Measurements from ENCODE around the gene OR10H5.

The OR10H5 gene

GRCh38 chr19:15846923-15847322 is 59.5 kb downstream of the OR10H5 start:
- no peak for DNase-seq (ENCODE audit: extremely low spot score)
- TF ChIP-seq FOXK2 (IDR thresholded peaks at IDR 0.05): no peak
- TF ChIP-seq LEF1 (IDR thresholded peaks at IDR 0.05; ENCODE audit: borderline replicate concordance): no peak
- TF ChIP-seq L3MBTL2 (conservative IDR thresholded peaks at IDR 0.05): no peak
- no peak for TF ChIP-seq NFRKB (IDR thresholded peaks at IDR 0.05)
- no peak for TF ChIP-seq ELF4 (IDR thresholded peaks at IDR 0.05)
- no peak for TF ChIP-seq ZNF384 (IDR thresholded peaks at IDR 0.05)
- TF ChIP-seq, protein P1, sequence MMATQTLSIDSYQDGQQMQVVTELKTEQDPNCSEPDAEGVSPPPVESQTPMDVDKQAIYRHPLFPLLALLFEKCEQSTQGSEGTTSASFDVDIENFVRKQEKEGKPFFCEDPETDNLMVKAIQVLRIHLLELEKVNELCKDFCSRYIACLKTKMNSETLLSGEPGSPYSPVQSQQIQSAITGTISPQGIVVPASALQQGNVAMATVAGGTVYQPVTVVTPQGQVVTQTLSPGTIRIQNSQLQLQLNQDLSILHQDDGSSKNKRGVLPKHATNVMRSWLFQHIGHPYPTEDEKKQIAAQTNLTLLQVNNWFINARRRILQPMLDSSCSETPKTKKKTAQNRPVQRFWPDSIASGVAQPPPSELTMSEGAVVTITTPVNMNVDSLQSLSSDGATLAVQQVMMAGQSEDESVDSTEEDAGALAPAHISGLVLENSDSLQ (IDR thresholded peaks at IDR 0.05): no peak
- no peak for TF ChIP-seq CTBP1 (IDR thresholded peaks at IDR 0.05; ENCODE audit: borderline replicate concordance)
- TF ChIP-seq TARDBP (IDR thresholded peaks at IDR 0.05): no peak
- no peak for TF ChIP-seq FOXM1 (IDR thresholded peaks at IDR 0.05; ENCODE audit: borderline replicate concordance)
- TF ChIP-seq FOXA1 (IDR thresholded peaks at IDR 0.05): no peak
- TF ChIP-seq BHLHE40 (IDR thresholded peaks at IDR 0.05; ENCODE audit: borderline replicate concordance): no peak
- no peak for TF ChIP-seq SP1 (IDR thresholded peaks at IDR 0.05)
- TF ChIP-seq HDGF (IDR thresholded peaks at IDR 0.05; ENCODE audit: borderline replicate concordance): no peak
- TF ChIP-seq ARNT (IDR thresholded peaks at IDR 0.05): no peak
- no peak for TF ChIP-seq SUZ12 (IDR thresholded peaks at IDR 0.05)
- ChIA-PET CTCF (no interaction called here), POLR2A (no interaction called here)

DNA sequence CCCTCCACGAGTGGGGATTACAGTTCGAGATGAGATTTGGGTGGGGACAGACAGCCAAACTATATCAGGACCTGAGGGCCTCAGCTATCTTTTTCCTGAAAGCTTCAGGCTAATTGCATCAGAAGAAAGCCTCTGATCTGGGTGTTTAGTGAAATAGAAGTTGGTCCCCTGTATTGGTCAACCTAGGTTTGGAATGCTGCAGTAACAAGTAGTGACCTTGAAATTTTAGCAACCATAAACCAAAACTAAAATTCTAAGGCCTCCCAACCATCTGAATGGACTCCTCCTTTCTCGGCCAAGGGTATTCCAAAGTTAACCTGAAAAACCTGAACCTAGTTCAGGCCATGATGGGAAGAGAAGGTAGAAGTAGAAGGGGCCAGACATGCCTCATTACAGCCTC is 62.9 kb downstream of the OR10H5 start:
- ChIA-PET POLR2A (no interaction called here), CTCF (no interaction called here)
- no peak for TF ChIP-seq ELF4 (IDR thresholded peaks at IDR 0.05)
- TF ChIP-seq LEF1 (IDR thresholded peaks at IDR 0.05; ENCODE audit: borderline replicate concordance): no peak
- TF ChIP-seq FOXM1 (IDR thresholded peaks at IDR 0.05; ENCODE audit: borderline replicate concordance): no peak
- TF ChIP-seq FOXA1 (IDR thresholded peaks at IDR 0.05): no peak
- TF ChIP-seq ARNT (IDR thresholded peaks at IDR 0.05): no peak
- TF ChIP-seq SUZ12 (IDR thresholded peaks at IDR 0.05): no peak
- no peak for TF ChIP-seq HDGF (IDR thresholded peaks at IDR 0.05; ENCODE audit: borderline replicate concordance)
- TF ChIP-seq BHLHE40 (IDR thresholded peaks at IDR 0.05; ENCODE audit: borderline replicate concordance): no peak
- TF ChIP-seq ZNF384 (IDR thresholded peaks at IDR 0.05): no peak
- TF ChIP-seq L3MBTL2 (conservative IDR thresholded peaks at IDR 0.05): no peak
- no peak for TF ChIP-seq CTBP1 (IDR thresholded peaks at IDR 0.05; ENCODE audit: borderline replicate concordance)
- TF ChIP-seq, protein P1 (IDR thresholded peaks at IDR 0.05): no peak
- TF ChIP-seq SP1 (IDR thresholded peaks at IDR 0.05): no peak
- no peak for TF ChIP-seq NFRKB (IDR thresholded peaks at IDR 0.05)
- no peak for DNase-seq (ENCODE audit: extremely low spot score)

All from HEK293T (cell line).